Left lung (tissue), 10 donors: ENCODE results near the gene TMEM63B. TPM values are rescaled to one million over a fixed set of nuclear protein-coding genes. Genes with fewer than 3 reads are reported as not detected.
A peak's percentile ranks its signal among the peaks of the same experiment; 100 is the strongest.

Experiments
- ATAC-seq: fragments of 200-7000 bp; cut with Tn5 transposase; one replicate; pipeline ENCODE4 v1.9.1; 2020; ENCODE audit warnings: moderate library complexity
- DNase-seq, 4 donors: peaks; one replicate each; pipeline ENCODE4 v3.0.0-alpha.2; 2013 to 2020
- H3K27ac ChIP-seq, 2 donors: fragments of 200-600 bp; sonication (generic) in 1 of 2; one replicate each; pipeline versions ENCODE4 v1.5.0 to v1.8.0; 2020 to 2021
- H3K27me3 ChIP-seq, 2 donors: fragments of 200-600 bp; sonication (generic) in 1 of 2; one replicate each; pipeline versions ENCODE4 v1.5.0 to v1.8.0; 2020 to 2021
- H3K36me3 ChIP-seq, 2 donors: fragments of 200-600 bp; sonication (generic) in 1 of 2; one replicate each; pipeline versions ENCODE4 v1.5.0 to v1.8.0; 2020 to 2021
- H3K4me1 ChIP-seq, 2 donors: fragments of 200-600 bp; one replicate each; pipeline ENCODE4 v1.8.0; 2021
- H3K4me3 ChIP-seq, 2 donors: fragments of 200-600 bp; sonication (generic) in 1 of 2; one replicate each; pipeline versions ENCODE4 v1.5.0 to v1.8.0; 2020 to 2021; ENCODE audit warnings: mild to moderate bottlenecking in 1 of 2
- H3K9me3 ChIP-seq, 2 donors: fragments of 200-600 bp; sonication (generic) in 1 of 2; one replicate each; pipeline versions ENCODE4 v1.5.0 to v1.8.0; 2020 to 2021
- CTCF ChIP-seq, 2 donors: fragments of 200-600 bp; sonication (generic) in 1 of 2; IDR thresholded peaks; one replicate each; pipeline versions ENCODE4 v1.5.0 to v1.8.0; 2021; ENCODE audit warnings: antibody characterized with exemption in 2 of 2
- intact Hi-C, 2 donors: fragments of 100-400 bp; cut with DNase I; formaldehyde crosslinking; loops; one replicate each; pipeline versions ENCODE4 v1.11.2 to v1.14.2; 2022
- polyA plus RNA-seq, 6 donors: library from polyadenylated mRNA; unstranded; fragments of 120-200 nt; gene quantifications; one replicate each; pipeline ENCODE4 v1.2.1, GENCODE V29; 2013; ENCODE audit not compliant: insufficient read length in 6 of 6
- total RNA-seq, 2 donors: library from RNA; stranded (reverse); fragmentation: NEBNext Ultra II Directional; extraction: Animal tissue kit (Norgen Biotek cat#: 25700); gene quantifications; one replicate each; pipeline ENCODE4 v1.2.1, GENCODE V29; 2021
- donor health status: DM: no; HTN: yes; CAD: no.
- donor health status: DM: no; HTN: no; CAD: no.

TMEM63B gene
- total and polyA plus RNA-seq, 8 donors, result 29.8 to 186 (median 33.8) TPM

- no peak overlapping the region for H3K27ac ChIP-seq
- peaks cover 12 to 32% of the 10 kb centered on the region in 2 donors for H3K4me1 ChIP-seq
- H3K9me3 ChIP-seq, result no peaks in the 10 kb centered on the region
- H3K36me3 ChIP-seq, result peaks cover 0 to 44% of the 10 kb centered on the region in 2 donors
- intact Hi-C loops, result no loop called here
- H3K4me3 ChIP-seq, result no peak overlapping the region
- no peaks in the 10 kb centered on the region for H3K27me3 ChIP-seq
- no peak for DNase-seq
- no peak for ATAC-seq
- no peak for TF ChIP-seq CTCF (IDR thresholded peaks at IDR 0.05)
These were observed 24.8 kb upstream of the TMEM63B start for GRCh38 chr6:44102527-44102926.

- TF ChIP-seq CTCF (IDR thresholded peaks at IDR 0.05), result no peak
- DNase-seq (peak in 2 of 4 donors; percentile 47 to 51), ATAC-seq (peak; percentile 62)
- H3K4me1 ChIP-seq, result peaks cover 12 to 32% of the 10 kb centered on the region in 2 donors
- H3K4me3 ChIP-seq, result no peak overlapping the region
- H3K36me3 ChIP-seq, result peaks cover 0 to 62% of the 10 kb centered on the region in 2 donors
- intact Hi-C loops, result no loop called here
- no peaks in the 10 kb centered on the region for H3K27me3 ChIP-seq
- H3K27ac ChIP-seq, result peak overlapping the region; percentile 50 to 60
- no peaks in the 10 kb centered on the region for H3K9me3 ChIP-seq
These were observed 22.8 kb upstream of the TMEM63B start for GRCh38 chr6:44104481-44105021.

- ATAC-seq (no peak), DNase-seq (no peak)
- Histone ChIP-seq H3K27ac (peak overlapping the region; percentile 50 to 60), H3K4me1 (peaks cover 12 to 32% of the 10 kb centered on the region in 2 donors), H3K9me3 (no peaks in the 10 kb centered on the region), H3K4me3 (no peak overlapping the region), H3K36me3 (peaks cover 0 to 62% of the 10 kb centered on the region in 2 donors), H3K27me3 (no peaks in the 10 kb centered on the region)
- intact Hi-C loops, result no loop called here
- no peak for TF ChIP-seq CTCF (IDR thresholded peaks at IDR 0.05)
These were observed 22.2 kb upstream of the TMEM63B start for GRCh38 chr6:44105146-44105545.

GRCh38 chr6:44105993-44106740, 21.2 kb upstream of the TMEM63B start:
- no peak overlapping the region for H3K4me3 ChIP-seq
- no peak for TF ChIP-seq CTCF (IDR thresholded peaks at IDR 0.05)
- H3K27ac ChIP-seq, result no peak overlapping the region
- peaks cover 12 to 32% of the 10 kb centered on the region in 2 donors for H3K4me1 ChIP-seq
- intact Hi-C loops, result no loop called here
- no peaks in the 10 kb centered on the region for H3K9me3 ChIP-seq
- ATAC-seq (no peak), DNase-seq (no peak)
- H3K36me3 ChIP-seq, result peaks cover 0 to 69% of the 10 kb centered on the region in 2 donors
- no peaks in the 10 kb centered on the region for H3K27me3 ChIP-seq

- no peaks in the 10 kb centered on the region for H3K27me3 ChIP-seq
- H3K4me1 ChIP-seq, result peaks cover 12 to 32% of the 10 kb centered on the region in 2 donors
- H3K4me3 ChIP-seq, result no peak overlapping the region
- ATAC-seq (no peak), DNase-seq (no peak)
- H3K9me3 ChIP-seq, result no peaks in the 10 kb centered on the region
- intact Hi-C loops, result no loop called here
- no peak for TF ChIP-seq CTCF (IDR thresholded peaks at IDR 0.05)
- H3K27ac ChIP-seq, result no peak overlapping the region
- peaks cover 0 to 77% of the 10 kb centered on the region in 2 donors for H3K36me3 ChIP-seq
These were observed 20.3 kb upstream of the TMEM63B start for GRCh38 chr6:44107017-44107416.
